Right cardiac atrium (tissue), 5 donors: ENCODE results near the gene RELL1. TPM values are rescaled to one million over a fixed set of nuclear protein-coding genes. Genes with fewer than 3 reads are reported as not detected.

Experiments
- ATAC-seq, 2 donors: fragments of 200-7000 bp; cut with Tn5 transposase; one replicate each; pipeline versions ENCODE4 v1.8.0 to v1.9.1; 2020; ENCODE audit warnings: moderate library complexity in 2 of 2, mild to moderate bottlenecking in 1 of 2
- DNase-seq, 3 donors: peaks; one replicate each; pipeline ENCODE4 v3.0.0-alpha.2; 2020
- H3K27ac ChIP-seq: one replicate; pipeline ENCODE4 v1.5.1; 2013; ENCODE audit warnings: mild to moderate bottlenecking, low read length, control low read depth, moderate library complexity
- H3K27me3 ChIP-seq: one replicate; pipeline ENCODE4 v1.6.1; 2013; ENCODE audit not compliant: control insufficient read depth, insufficient read depth
- H3K4me1 ChIP-seq: one replicate; pipeline ENCODE4 v1.6.1; 2013; ENCODE audit warnings: low read length; ENCODE audit not compliant: control insufficient read depth, insufficient read depth
- H3K4me3 ChIP-seq: one replicate; pipeline ENCODE4 v1.5.1; 2013; ENCODE audit warnings: low read length, control low read depth
- H3K9me3 ChIP-seq: one replicate; pipeline ENCODE4 v1.6.1; 2013; ENCODE audit warnings: low read length; ENCODE audit not compliant: control insufficient read depth
- WGBS: extraction: QIAGEN DNeasy Blood & Tissue Kit; methylation state at CpG from one replicate; pipeline ENCODE4 v1.1.7; 2013; 5-methylcytosine and 5-hydroxymethylcytosine counted together
- intact Hi-C, 4 donors: fragments of 100-400 bp; cut with DNase I; formaldehyde crosslinking; loops; one replicate each; pipeline versions ENCODE4 v1.11.0 to v1.14.0; 2022 to 2023
- polyA plus RNA-seq: library from polyadenylated mRNA; stranded (reverse); fragments of 200-250 nt; gene quantifications from one replicate; pipeline ENCODE4 v1.2.3, GENCODE V29; 2013
- total RNA-seq, 4 donors: library from RNA; stranded (reverse); fragmentation: NEBNext Ultra II Directional; extraction: Animal tissue kit (Norgen Biotek cat#: 25700); gene quantifications; one replicate each; pipeline ENCODE4 v1.2.1, GENCODE V29; 2021
- donor health status: healthy with polysubstance abuse.
- donor health status: DM: no; HTN: yes; CAD: no.
- donor health status: DM: no; HTN: no; CAD: no.
- donor health status: DM: no; HTN: yes; CAD: no; lungs with severe emphysema.
- donor health status: DM: yes; HTN: yes; CAD: no.

The RELL1 gene
- total and polyA plus RNA-seq, 5 donors: 2.1 to 31.1 (median 19.3) TPM

DNA sequence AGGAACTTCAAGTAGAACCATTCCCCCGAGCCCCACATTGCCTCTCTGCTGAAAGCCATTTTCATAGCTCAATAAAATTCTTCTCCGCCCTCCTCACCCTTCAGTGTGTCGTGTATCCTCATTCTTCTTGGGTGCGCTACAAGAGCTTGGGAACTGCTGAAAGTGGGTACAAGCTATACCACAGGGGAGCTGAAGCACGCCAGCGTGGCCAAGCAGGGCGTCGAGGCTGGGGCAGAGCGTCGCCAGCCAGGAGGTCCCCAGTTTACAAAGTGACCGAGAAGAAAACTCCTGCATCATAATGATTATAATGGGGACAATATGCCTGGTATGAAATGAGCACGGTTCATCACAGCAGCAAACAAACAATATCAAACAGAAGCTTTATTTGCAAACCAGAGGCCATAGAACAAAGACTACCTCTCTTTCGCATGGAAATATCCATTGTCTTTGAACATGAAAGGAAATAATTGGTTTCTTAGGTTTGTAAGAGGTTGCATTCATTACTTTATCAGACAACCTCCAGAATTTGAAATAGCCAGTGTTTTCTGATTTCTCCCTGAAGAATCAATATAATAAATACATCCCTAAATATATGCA lies 34.3 kb downstream of the RELL1 start:
- intact Hi-C loops: no loop called here
- 95% methylated on average over 13 of the region's 13 CpGs for WGBS
- Histone ChIP-seq H3K4me1 (peaks cover 9% of the 10 kb centered on the region), H3K4me3 (no peak overlapping the region), H3K27me3 (no peaks in the 10 kb centered on the region), H3K9me3 (no peaks in the 10 kb centered on the region), H3K27ac (no peak overlapping the region)
- ATAC-seq: no peak
- no peak for DNase-seq

DNA sequence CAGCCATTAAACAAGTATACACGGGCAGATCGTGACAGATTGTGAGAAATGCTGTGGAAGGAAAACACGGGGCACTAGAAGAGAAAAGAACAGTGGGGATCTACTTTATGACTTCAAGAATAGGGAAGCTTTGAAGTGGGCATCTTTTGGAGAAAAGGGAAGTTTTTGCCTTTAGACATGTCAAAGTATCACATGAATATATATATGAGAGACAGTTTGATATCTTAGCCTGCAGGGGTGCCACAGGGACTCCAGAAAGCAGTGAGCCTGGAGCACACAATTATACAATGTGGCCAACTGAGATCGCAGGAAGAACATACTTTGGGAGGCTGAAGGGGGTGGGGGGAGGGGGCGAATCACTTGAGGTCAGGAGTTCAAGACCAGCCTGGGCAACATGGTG lies 35.7 kb downstream of the RELL1 start:
- WGBS: 94% methylated on average over 5 of the region's 5 CpGs
- Histone ChIP-seq H3K4me1 (peaks cover 9% of the 10 kb centered on the region), H3K27ac (no peak overlapping the region), H3K4me3 (no peak overlapping the region), H3K27me3 (no peaks in the 10 kb centered on the region), H3K9me3 (no peaks in the 10 kb centered on the region)
- intact Hi-C loops: no loop called here
- DNase-seq: no peak
- ATAC-seq: no peak

DNA sequence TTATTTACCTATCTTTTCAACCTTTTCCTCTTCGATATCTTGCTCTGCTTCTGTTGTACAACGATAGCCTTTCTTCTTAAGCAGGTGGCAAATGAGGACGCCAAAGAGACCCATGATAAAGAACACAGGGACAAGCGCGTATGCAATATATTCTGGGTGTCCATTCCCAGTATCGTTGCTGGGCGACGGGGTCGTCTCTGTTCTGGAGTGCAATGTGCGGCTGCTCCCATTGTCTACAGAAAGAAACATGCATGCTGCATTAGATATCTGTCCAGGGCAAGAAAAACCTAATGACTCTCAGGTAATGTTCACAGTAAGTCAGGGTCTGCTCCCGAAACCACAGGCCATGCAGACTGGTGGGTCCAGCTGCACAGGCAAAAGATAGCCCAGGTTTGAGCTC lies 36.9 kb downstream of the RELL1 start:
- Histone ChIP-seq H3K27ac (no peak overlapping the region), H3K27me3 (no peaks in the 10 kb centered on the region), H3K9me3 (no peaks in the 10 kb centered on the region), H3K4me3 (no peak overlapping the region), H3K4me1 (peaks cover 9% of the 10 kb centered on the region)
- ATAC-seq: no peak
- no peak for DNase-seq
- intact Hi-C loops: no loop called here
- 95% methylated on average over 11 of the region's 11 CpGs for WGBS

DNA sequence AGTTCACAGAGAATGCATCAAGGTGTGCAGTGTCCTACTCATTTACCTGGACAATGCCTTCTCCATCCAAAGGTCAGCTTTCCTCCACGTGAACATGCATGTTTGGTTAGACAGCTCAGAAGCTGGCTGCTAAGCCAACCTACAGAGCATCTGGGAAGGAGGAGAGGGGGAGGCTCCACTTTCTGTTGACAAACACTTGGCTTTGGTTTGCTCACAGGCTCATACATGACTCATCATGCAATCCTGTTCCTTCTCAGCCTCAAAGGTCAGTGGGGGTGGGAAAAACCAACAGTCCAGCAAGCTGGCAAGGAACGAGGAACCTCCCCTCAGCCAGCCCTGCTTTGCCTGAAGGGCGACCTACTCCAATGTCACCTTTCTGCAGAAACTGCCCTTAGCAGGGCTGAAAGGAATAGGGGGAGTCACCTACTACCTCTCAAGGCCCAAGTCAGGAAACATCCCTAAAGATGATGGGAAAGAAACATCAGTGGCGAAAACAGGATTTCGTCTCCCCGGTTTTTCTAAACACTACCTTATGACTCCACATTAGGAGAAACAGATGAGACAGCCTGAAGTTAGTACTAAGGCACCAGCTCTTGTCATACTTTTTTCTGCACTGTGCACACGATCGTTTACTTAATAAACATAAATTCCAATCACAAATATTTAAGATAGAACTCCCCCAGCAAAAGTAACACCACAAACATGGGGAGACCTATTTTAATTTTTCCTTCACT lies 37.9 kb downstream of the RELL1 start:
- Histone ChIP-seq H3K4me1 (peaks cover 9% of the 10 kb centered on the region), H3K27ac (no peak overlapping the region), H3K27me3 (no peaks in the 10 kb centered on the region), H3K4me3 (no peak overlapping the region), H3K9me3 (no peaks in the 10 kb centered on the region)
- WGBS: 67% methylated on average over 8 of the region's 8 CpGs
- intact Hi-C loops: no loop called here
- DNase-seq: peak; percentile 57 to 72 (median 70)
- peak; percentile 84 to 95 for ATAC-seq

DNA sequence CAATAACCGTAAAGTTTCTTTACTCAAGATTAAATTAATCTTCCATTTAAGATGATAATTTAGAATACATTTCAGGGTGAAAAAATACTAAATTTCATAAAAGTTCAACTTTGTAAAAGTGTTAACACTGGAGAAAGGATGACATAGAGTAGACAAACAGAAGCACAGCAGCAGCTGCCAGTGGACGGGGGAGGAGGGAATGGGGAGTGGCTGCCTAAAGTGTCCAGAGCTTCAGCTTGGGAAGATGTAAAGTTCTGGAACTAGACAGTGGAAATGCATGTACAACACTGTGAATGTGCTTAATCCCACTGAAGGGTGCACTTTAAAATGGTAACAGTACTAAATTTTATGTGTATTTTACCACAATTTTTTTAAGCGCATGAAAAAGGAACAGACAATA lies 39.9 kb downstream of the RELL1 start:
- H3K27ac ChIP-seq: no peak overlapping the region
- 86% methylated on average over 3 of the region's 3 CpGs for WGBS
- intact Hi-C loops: no loop called here
- H3K4me3 ChIP-seq: no peak overlapping the region
- no peaks in the 10 kb centered on the region for H3K27me3 ChIP-seq
- peaks cover 9% of the 10 kb centered on the region for H3K4me1 ChIP-seq
- DNase-seq (no peak), ATAC-seq (no peak)
- no peaks in the 10 kb centered on the region for H3K9me3 ChIP-seq

DNA sequence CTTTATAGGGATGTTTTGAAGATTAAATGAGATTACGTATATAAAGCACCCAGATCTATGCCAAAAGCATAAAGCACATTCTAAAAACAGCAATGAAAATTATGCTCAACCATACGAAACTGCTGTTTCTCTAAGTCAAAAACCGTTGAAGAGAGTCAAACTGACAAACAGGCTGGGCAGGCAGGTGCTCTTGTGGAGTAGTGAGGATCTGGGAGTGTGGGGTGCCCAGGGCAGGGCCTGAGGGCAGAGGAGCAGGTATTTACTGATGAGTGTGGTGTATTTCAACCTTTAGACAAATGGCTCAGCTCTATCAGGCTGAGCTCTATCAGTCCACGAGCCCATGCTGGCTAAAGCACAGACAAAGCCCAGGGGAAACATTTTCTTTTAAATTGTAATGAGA lies 40.4 kb downstream of the RELL1 start:
- no peak overlapping the region for H3K4me3 ChIP-seq
- no peaks in the 10 kb centered on the region for H3K9me3 ChIP-seq
- DNase-seq: no peak
- peaks cover 7% of the 10 kb centered on the region for H3K4me1 ChIP-seq
- 81% methylated on average over 4 of the region's 4 CpGs for WGBS
- ATAC-seq: no peak
- intact Hi-C loops: no loop called here
- no peaks in the 10 kb centered on the region for H3K27me3 ChIP-seq
- no peak overlapping the region for H3K27ac ChIP-seq

DNA sequence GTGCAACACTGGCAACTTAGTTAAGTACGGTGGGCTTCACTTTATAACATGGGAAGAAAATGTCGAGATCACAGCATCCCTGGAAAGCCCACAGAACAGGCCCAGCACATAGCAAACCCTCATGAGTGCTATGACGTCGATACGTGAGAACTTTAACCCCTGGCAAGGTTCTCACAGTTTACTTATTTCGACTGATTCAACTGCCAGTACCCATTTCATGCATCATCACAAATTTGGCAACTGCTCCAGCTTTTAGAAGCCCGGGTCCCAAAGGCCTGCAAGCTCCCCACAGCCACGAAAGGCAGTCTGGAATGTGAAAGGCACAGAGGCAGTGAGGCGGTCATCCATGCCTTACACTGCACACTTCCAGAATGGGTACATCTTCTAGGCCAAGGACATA lies 41.2 kb downstream of the RELL1 start:
- intact Hi-C loops: no loop called here
- Histone ChIP-seq H3K27ac (no peak overlapping the region), H3K9me3 (no peaks in the 10 kb centered on the region), H3K4me1 (peaks cover 5% of the 10 kb centered on the region), H3K27me3 (no peaks in the 10 kb centered on the region), H3K4me3 (no peak overlapping the region)
- peak in 2 of 3 donors; percentile 34 to 53 for DNase-seq
- 70% methylated on average over 9 of the region's 9 CpGs for WGBS
- ATAC-seq: peak; percentile 24 to 51

DNA sequence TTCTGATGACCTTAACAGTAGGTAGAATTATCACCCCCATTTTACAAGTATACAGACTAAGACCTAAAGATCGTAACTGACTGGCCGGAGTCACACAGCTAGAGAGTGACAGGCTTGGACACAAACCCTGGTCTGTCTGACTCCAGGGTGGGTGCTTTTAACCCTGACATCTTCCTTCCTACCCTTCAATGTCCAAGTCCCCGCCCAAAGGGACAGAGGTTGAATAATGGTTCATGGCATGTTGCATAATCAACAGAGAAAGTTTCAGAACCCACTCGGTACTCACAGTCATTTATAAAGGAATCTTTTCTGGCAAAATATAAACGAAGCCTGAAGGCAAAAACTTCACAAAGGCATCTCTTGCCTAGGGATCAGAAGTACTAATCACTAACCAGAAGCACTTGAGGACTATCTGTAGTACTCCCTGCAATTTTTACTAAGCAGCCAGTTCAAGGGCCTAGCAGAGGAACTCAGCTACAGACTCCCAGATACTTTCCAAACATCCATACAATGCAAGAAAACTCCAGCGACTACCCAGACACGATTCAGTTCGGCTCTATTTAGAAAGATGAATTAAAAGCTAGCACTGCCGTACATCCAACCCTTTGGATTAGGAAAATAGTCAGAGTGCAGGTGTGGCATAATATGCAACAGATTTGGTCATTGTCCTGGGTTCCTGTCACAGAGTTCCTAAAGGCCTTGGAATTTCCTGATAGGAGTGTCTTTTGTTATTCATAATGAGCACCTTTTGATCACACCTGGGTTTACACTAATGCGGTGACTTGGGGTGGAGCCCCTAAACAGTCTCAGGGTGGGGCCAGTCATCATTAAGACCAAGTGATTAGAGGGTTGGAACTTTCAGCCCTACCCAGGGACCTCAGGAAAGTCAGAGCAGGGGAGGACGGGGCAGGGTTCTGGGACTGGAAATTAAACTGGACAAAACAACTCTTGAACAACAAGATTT lies 44.0 kb downstream of the RELL1 start:
- ATAC-seq: peak; percentile 17 to 41
- no peak for DNase-seq
- Histone ChIP-seq H3K4me1 (no peaks in the 10 kb centered on the region), H3K9me3 (no peaks in the 10 kb centered on the region), H3K4me3 (no peak overlapping the region), H3K27me3 (no peaks in the 10 kb centered on the region), H3K27ac (no peak overlapping the region)
- WGBS: 77% methylated on average over 11 of the region's 11 CpGs
- intact Hi-C loops: no loop called here

DNA sequence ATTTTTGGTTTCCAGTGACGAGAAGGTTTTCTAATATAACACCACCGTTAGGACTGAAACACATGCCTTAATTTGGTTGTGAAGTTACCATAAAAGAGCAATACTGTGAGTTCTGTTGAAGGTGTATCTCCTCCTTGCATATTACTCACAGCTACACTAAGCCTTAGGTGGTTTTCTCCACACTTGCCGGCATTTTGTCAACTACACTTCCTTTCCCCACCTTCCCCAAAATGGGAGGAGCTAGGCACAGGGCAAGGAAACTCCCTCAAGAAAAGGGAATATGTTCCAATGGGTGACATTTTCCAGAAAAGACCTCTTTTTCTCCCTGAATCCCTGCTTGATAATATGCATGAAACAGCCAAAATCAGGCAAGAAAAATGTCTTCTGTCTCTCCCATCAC lies 44.8 kb downstream of the RELL1 start:
- DNase-seq (no peak), ATAC-seq (no peak)
- no peaks in the 10 kb centered on the region for H3K9me3 ChIP-seq
- H3K27me3 ChIP-seq: no peaks in the 10 kb centered on the region
- H3K4me1 ChIP-seq: no peaks in the 10 kb centered on the region
- intact Hi-C loops: no loop called here
- WGBS: 82% methylated on average over 3 of the region's 3 CpGs
- no peak overlapping the region for H3K27ac ChIP-seq
- H3K4me3 ChIP-seq: no peak overlapping the region

DNA sequence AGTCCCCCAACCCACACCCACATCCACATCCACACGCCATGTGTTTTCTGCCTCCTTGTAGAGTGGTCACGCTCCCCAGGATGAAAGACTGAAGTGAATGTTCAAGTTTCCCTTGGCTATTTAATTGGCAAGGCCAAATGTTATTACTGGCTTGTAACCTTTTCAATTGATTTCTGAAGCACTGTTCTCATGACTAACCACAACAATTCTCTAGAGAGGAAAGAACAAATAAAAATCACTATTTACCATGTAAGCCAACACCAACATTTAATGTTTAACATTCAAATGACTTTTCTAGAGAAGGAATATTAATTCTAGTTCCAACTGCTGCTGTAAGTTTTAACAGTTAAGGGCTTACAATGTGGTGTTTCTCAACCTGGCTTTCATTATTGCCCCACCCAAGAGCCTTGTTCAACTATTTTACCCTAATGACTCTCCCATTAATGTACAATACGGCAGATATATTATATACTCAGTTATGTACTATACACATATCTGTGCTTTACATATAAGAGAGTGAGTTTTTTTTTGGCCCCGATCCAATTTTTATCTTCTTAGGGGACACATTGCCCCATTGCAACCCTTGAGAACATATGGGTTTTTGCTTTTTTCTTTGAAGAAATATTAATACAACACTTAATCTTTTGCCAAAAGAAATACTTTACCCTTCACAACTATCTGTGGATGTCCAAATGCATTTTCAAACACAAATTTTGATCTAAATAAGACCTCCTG lies 46.5 kb downstream of the RELL1 start:
- peak; percentile 58 to 61 for ATAC-seq
- 68% methylated on average over 4 of the region's 4 CpGs for WGBS
- Histone ChIP-seq H3K9me3 (no peaks in the 10 kb centered on the region), H3K4me3 (no peak overlapping the region), H3K27me3 (no peaks in the 10 kb centered on the region), H3K27ac (no peak overlapping the region), H3K4me1 (no peaks in the 10 kb centered on the region)
- no peak for DNase-seq
- intact Hi-C loops: no loop called here
